Retinal pigment epithelial cell (primary cell): Measurements from ENCODE around the gene SENP1.

Experiments used
- DNase-seq: peaks from one replicate; pipeline ENCODE4 v3.0.0-alpha.2; 2010; ENCODE audit warnings: low read depth
- H3K4me3 ChIP-seq: 2 replicates; pipeline ENCODE4 v1.5.1; 2011; ENCODE audit warnings: mild to moderate bottlenecking, low read length, control low read depth, moderate library complexity
- TF ChIP-seq, protein P1 (sequence below): conservative IDR thresholded peaks from 2 replicates; pipeline ENCODE4 v1.5.1; 2011; ENCODE audit warnings: low read depth, low read length, control low read depth, inconsistent platforms

Gene SENP1

DNA sequence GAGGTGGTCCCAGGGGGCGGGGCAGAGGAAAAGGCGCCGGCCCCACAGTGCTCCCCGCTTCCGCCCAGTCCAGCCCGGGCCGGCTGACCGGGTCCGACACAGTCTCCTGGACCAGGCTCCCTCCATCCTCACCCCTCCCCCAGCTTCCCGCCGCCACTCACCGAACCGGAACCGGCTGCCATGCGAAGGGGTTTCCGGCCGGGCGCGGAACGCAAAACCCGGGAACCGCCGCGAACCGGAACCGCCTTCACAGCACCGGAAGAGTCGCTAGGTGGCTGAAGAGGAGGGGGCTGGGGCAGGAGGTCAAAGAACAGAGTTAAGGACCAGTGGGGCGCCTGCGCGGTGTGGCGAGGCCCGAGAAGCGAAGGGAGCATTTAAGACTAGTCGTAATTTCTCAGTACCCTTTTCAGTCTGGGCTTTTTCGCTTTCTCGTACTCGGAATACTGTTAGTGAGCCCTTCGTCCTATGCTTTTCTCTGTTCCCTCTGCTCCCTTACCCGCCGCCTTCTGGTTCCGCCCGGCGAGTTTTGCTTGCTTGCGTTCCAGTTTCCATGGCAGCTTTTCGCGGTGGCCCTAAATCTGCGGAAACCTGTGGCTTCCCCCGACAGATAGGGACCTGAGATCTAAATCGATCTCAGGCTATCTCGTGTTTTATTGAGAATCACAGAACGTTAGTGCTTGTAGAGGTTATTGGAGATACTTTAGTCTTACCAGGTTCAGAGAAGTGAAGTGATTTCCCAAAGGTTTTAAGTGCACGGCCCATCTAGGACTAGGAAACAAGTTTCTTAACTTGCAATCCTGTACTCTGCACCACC, at the start of gene SENP1:
Gene SENP1, minus strand, starts transcription at position 213 of the 814 bp plus-strand sequence. CDS start 4,607 bp downstream, outside the sequence.
- TF ChIP-seq, protein P1, sequence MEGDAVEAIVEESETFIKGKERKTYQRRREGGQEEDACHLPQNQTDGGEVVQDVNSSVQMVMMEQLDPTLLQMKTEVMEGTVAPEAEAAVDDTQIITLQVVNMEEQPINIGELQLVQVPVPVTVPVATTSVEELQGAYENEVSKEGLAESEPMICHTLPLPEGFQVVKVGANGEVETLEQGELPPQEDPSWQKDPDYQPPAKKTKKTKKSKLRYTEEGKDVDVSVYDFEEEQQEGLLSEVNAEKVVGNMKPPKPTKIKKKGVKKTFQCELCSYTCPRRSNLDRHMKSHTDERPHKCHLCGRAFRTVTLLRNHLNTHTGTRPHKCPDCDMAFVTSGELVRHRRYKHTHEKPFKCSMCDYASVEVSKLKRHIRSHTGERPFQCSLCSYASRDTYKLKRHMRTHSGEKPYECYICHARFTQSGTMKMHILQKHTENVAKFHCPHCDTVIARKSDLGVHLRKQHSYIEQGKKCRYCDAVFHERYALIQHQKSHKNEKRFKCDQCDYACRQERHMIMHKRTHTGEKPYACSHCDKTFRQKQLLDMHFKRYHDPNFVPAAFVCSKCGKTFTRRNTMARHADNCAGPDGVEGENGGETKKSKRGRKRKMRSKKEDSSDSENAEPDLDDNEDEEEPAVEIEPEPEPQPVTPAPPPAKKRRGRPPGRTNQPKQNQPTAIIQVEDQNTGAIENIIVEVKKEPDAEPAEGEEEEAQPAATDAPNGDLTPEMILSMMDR: no peak
- peak; percentile 39 for DNase-seq
- H3K4me3 ChIP-seq: peak within 1 kb of the TSS; percentile 89

DNA sequence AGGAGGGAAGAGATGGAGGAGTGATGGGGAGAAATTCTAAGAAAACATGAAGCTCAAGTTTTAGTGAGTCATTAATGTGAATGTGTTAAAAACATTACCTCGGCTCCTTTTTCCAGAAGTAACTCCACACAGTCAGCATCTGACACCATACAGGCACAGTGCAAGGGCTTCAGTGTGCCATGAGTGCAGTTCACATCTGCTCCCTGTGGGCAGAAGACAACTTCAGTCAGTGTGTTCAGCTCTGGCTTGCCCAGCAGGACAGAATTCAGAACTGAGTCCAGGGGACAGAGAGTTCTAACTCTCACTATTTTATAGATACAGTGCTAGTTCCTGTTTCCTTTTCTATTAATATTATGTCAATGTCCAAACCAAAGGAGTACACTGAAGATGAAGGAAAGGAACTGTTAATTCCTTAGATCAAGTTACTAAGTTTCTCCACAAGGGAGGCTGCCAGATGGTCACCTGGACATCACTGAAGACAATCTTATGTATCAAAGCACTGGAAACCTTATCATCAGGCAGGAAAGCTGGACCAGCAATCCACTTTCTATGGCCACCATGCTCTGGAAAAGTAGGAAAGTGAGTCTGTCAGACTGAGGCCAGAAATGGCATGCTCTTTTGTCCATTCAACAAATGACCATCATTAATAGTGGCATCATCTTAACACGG, 45.4 kb upstream of the SENP1 start:
- no peak overlapping the region for H3K4me3 ChIP-seq
- TF ChIP-seq, protein P1: no peak
- DNase-seq: no peak

DNA sequence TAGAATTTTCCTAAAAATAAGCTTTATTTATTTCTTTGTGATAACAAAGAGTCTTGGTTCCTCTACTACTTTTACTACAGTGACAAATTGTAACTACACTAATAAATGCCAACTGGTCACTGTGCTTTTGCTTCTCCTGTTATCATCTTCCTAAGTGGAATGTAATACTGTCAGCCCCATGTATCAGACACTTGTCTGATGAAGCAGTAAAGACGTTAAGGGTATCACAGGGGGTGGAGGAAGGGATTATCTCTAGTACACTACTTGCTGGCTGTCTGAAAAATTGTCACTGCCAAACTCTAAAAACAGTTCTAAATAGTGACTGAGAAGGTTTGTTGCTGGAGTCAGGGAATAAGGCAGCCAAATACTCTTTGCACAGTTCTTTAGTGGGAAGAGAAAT, 40.1 kb upstream of the SENP1 start:
- no peak overlapping the region for H3K4me3 ChIP-seq
- TF ChIP-seq, protein P1: no peak
- no peak for DNase-seq

DNA sequence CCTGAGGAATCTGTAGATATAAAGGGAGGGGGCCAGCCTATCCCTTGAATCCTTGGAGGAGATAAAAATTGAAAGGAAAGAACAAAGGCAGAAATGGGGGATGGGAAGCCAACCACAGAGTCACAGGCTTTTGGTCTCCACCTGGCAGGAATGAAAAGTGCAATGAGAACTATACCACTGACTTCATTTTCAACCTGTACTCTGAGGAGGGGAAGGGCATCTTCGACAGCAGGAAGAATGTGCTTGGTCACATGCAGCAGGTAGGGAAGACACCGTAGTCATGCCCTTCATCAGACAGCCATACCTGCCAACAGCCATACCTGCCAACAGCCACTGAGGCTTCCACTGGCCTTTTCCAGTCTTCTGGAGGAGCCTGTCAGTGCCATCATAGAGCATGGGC, 38.0 kb upstream of the SENP1 start:
- DNase-seq: no peak
- H3K4me3 ChIP-seq: no peak overlapping the region
- TF ChIP-seq, protein P1: no peak

DNA sequence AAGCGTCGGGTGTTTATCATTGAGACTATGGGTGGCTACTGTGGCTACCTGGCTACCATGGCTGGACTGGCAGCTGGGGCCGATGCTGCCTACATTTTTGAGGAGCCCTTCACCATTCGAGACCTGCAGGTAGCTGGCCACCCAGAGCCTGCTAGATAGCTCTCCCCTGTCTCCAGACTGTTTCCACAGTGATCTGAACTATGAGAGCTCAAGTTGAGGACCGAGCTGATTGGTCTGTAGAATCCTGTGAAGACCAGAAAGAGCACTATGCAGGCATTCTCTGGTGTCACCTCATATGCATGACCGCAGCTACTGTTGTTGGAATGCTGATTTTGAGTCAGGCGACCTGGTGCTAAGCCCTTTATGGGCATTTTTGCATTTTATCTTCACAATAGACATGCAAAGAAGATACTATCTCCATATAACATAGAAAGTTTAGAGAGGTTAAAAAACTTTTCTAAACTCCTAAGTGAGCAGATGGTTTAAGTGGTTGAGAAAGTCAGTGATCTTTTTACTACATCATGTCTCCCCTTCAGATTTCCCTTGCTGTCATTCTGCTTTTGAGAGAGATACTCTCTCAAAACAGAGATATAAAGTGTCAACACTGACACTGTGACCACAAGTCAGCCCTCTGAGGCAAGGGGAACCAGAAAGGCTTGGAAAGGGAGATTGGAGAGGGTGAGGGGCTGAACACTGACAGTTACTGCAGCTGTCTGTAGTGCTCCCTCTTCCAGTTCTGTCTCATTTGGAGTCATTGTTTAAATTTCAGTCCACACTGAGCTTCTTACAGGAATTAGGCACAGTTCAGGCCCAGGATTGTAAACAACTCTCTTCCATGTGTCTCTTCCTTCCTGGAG, 37.2 kb upstream of the SENP1 start:
- H3K4me3 ChIP-seq: no peak overlapping the region
- TF ChIP-seq, protein P1: no peak
- DNase-seq: no peak

DNA sequence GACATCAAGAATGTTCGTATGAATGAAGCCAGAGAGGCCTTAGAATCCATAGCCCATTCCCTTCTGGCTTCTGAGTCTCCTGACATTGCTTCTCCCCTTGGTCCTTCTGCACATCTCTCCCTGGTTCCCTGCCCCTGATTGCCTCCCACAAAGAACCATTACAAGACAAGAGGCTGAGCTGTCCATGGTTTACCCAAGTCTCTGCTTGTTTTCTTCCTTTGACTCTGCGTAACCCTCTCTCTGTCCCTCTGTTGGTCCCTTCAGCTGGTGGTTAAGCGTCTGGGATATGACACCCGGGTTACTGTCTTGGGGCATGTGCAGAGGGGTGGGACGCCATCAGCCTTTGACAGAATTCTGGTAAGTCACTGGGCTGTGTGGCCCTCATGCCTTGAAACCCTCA, 29.1 kb upstream of the SENP1 start:
- H3K4me3 ChIP-seq: no peak overlapping the region
- TF ChIP-seq, protein P1: no peak
- no peak for DNase-seq
